EH (cell line): ENCODE results near the gene F9.

ENCODE experiments used
- DNase-seq: peaks from one replicate; pipeline ENCODE4 v3.0.0-alpha.2; 2015; ENCODE audit warnings: low read depth

The F9 gene

DNA sequence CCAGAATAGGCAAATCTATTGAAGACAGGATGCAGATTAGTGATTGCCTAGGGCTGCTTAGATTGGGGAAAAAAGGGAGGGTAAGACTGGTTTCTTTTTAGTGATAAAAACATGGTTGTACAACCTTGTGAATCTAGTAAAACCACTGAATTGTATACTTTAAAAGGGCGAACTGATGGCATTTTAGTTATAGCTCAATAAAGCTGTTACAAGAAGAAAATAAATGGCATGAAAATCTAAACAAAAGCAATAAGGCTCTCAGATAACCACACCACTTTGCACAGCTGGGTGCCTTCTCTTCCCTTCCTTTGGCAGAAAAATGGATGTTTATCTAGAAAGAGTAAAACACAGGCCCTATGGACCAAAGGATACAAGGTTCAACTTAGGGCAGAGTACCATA lies 69.6 kb downstream of the F9 start:
- no peak for DNase-seq
